ENCODE data around the gene TUBGCP6. TPM values are rescaled to one million over a fixed set of nuclear protein-coding genes. Genes with fewer than 3 reads are reported as not detected.

Gene TUBGCP6
- total and polyA plus RNA-seq, 2 donors (not counting 1 experiment from before 2014, with no cell fraction given): 137 to 178 TPM

DNA sequence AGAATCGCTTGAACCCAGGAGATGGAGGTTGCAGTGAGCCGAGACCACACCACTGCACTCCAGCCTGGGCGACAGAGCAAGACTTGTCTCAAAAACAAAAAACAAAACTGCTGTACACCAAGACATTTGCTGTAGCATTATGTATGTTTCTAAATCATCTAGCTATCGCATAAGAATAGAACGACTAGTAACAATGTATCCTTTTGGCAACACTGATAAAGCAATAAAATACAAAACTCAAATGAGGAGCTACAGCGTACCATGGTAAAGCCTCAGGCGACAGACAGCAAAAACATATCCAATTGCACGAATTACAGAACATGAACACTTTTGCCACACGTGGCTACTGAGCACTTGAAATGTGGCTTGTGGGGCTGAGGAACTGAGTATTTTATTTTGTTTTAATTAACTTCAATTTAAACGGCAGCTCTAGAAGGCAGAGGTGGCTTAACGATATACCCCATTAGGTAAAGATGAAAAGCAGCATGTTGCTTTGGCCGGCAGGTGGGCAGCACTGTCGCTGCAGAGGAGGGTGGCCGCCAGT lies 2.3 kb downstream of the TUBGCP6 start:
- Mint-ChIP-seq H3K4me1 (peaks cover 36% of the 10 kb centered on the region), H3K4me3 (peak overlapping the region; percentile 96), H3K27ac (peak overlapping the region; percentile 53), H3K9me3 (ENCODE audit: insufficient read depth) (no peaks in the 10 kb centered on the region), H3K27me3 (no peaks in the 10 kb centered on the region)
- Histone ChIP-seq H3K27me3 (replicated peaks in 1 of 4; ENCODE audit: control extremely low read depth in 1 of 4, control insufficient read depth in 3 of 4, insufficient read depth in 4 of 4, low read length in 3 of 4) (no peaks in the 10 kb centered on the region), H3K4me2 (replicated peaks; ENCODE audit: low read depth, low read length, poor library complexity, severe bottlenecking) (peak overlapping the region; percentile 93), H3K9me3 (ENCODE audit: control extremely low read depth in 1 of 3, control insufficient read depth in 2 of 3, insufficient read depth in 1 of 3, low read length in 2 of 3) (no peaks in the 10 kb centered on the region), H3K79me2 (ENCODE audit: control insufficient read depth, insufficient read depth, low read length) (peaks cover 89% of the 10 kb centered on the region), H3K4me1 (ENCODE audit: control insufficient read depth in 2 of 2, insufficient read depth in 2 of 2, low read length in 2 of 2) (peaks cover 30 to 50% of the 10 kb centered on the region in 2 donors), H3K36me3 (replicated peaks in 1 of 2; ENCODE audit: control extremely low read depth in 1 of 2, control insufficient read depth in 1 of 2, extremely low read depth in 1 of 2, insufficient read depth in 2 of 2, low read length in 1 of 2) (peaks cover 0 to 32% of the 10 kb centered on the region in 2 experiments), H2AFZ (ENCODE audit: insufficient read depth, low read depth, low read length, poor library complexity, severe bottlenecking) (no peak overlapping the region), H3K9ac (ENCODE audit: low read length) (peak overlapping the region; percentile 19), H4K20me1 (ENCODE audit: control insufficient read depth, insufficient read depth, low read length, poor library complexity, severe bottlenecking) (peaks cover 74% of the 10 kb centered on the region), H3K27ac (ENCODE audit: low read length in 2 of 2) (no peak overlapping the region), H3K4me3 (ENCODE audit: control extremely low read depth in 1 of 5, extremely low read depth in 1 of 5, insufficient read depth in 1 of 5, low read depth in 2 of 5, low read length in 4 of 5) (peak overlapping the region in 3 of 5 experiments; percentile 12 to 48 (median 25))
- POLR2A ChIA-PET: interaction anchor here (0.7 kb wide), 1 partner anchor 44 kb away, joined by 3 read pairs; no protein-coding TSS in a partner anchor
- intact Hi-C loops (cut with micrococcal nuclease): no loop called here
- DNase-seq (no peak), ATAC-seq (ENCODE audit: low read depth) (no peak)
- TF ChIP-seq CTCF (IDR thresholded peaks at IDR 0.05) (no peak), EZH2 (IDR thresholded peaks at IDR 0.05; ENCODE audit: borderline replicate concordance, insufficient read depth, low read depth, low read length, poor library complexity, severe bottlenecking) (no peak)
- 64% methylated on average over 5 of the region's 14 CpGs for WGBS (ENCODE audit: insufficient coverage)
- CTCF ChIA-PET: interaction anchor here (0.7 to 2.6 kb wide), 15 partner anchors 9 to 474 kb away, joined by 3 to 20 read pairs (median 5); partner anchors contain the start of genes DENND6B, HDAC10 and SCO2

DNA sequence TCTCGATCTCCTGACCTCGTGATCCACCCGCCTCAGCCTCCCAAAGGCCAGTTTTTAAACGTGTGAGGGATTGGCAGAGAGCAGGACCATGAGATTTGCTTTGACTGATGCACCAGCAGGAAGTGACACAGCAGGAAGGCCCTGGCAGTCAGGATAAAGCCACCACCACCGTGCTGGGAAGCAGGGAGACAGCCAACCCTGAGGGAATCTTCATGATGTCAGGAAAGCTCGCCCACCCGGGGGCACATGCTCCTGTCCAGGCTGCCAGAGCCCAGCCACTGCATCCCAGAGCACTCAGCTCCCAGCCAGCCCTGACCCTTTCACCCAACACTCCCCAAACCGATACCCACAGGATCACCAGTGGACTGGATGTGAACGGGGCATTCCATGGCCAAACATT lies 6.1 kb downstream of the TUBGCP6 start:
- no peaks in the 10 kb centered on the region for H3K9me3 Mint-ChIP-seq (ENCODE audit: insufficient read depth)
- WGBS (ENCODE audit: insufficient coverage): 84% methylated on average over 7 of the region's 9 CpGs
- H3K4me1 Mint-ChIP-seq: peaks cover 29% of the 10 kb centered on the region
- CTCF ChIA-PET: interaction anchor here (0.7 to 3.9 kb wide), 6 partner anchors 13 to 382 kb away, joined by 3 to 21 read pairs (median 3); partner anchors contain the start of gene MAPK12
- Histone ChIP-seq H3K27ac (ENCODE audit: low read length in 2 of 2) (no peak overlapping the region), H3K4me3 (ENCODE audit: control extremely low read depth in 1 of 5, extremely low read depth in 1 of 5, insufficient read depth in 1 of 5, low read depth in 2 of 5, low read length in 4 of 5) (no peak overlapping the region), H3K4me2 (replicated peaks; ENCODE audit: low read depth, low read length, poor library complexity, severe bottlenecking) (no peak overlapping the region), H2AFZ (ENCODE audit: insufficient read depth, low read depth, low read length, poor library complexity, severe bottlenecking) (no peak overlapping the region), H3K4me1 (ENCODE audit: control insufficient read depth in 2 of 2, insufficient read depth in 2 of 2, low read length in 2 of 2) (peaks cover 20 to 30% of the 10 kb centered on the region in 2 donors), H3K9ac (ENCODE audit: low read length) (no peak overlapping the region), H3K36me3 (replicated peaks in 1 of 2; ENCODE audit: control extremely low read depth in 1 of 2, control insufficient read depth in 1 of 2, extremely low read depth in 1 of 2, insufficient read depth in 2 of 2, low read length in 1 of 2) (peaks cover 0 to 28% of the 10 kb centered on the region in 2 experiments), H3K79me2 (ENCODE audit: control insufficient read depth, insufficient read depth, low read length) (peaks cover 97% of the 10 kb centered on the region), H3K9me3 (ENCODE audit: control extremely low read depth in 1 of 3, control insufficient read depth in 2 of 3, insufficient read depth in 1 of 3, low read length in 2 of 3) (peaks cover 0 to 5% (median 0%) of the 10 kb centered on the region in 3 donors), H3K27me3 (replicated peaks in 1 of 4; ENCODE audit: control extremely low read depth in 1 of 4, control insufficient read depth in 3 of 4, insufficient read depth in 4 of 4, low read length in 3 of 4) (no peaks in the 10 kb centered on the region), H4K20me1 (ENCODE audit: control insufficient read depth, insufficient read depth, low read length, poor library complexity, severe bottlenecking) (peaks cover 89% of the 10 kb centered on the region)
- ATAC-seq (ENCODE audit: low read depth): no peak
- intact Hi-C loops (cut with micrococcal nuclease): no loop called here
- no peak for DNase-seq
- TF ChIP-seq CTCF (IDR thresholded peaks at IDR 0.05): no peak
- no peak for TF ChIP-seq EZH2 (IDR thresholded peaks at IDR 0.05; ENCODE audit: borderline replicate concordance, insufficient read depth, low read depth, low read length, poor library complexity, severe bottlenecking)
- H3K27me3 Mint-ChIP-seq: no peaks in the 10 kb centered on the region
- POLR2A ChIA-PET: interaction anchor here (0.6 kb wide), 1 partner anchor 69 kb away, joined by 4 read pairs; no protein-coding TSS in a partner anchor
- no peak overlapping the region for H3K4me3 Mint-ChIP-seq
- H3K27ac Mint-ChIP-seq: no peak overlapping the region

Data from B cell (primary cell).